Liver (tissue), 3 donors: ENCODE data around the gene KIF26B.

Source experiments
- CTCF ChIP-seq: fragments of 150-350 bp; IDR thresholded peaks from 2 replicates; pipeline ENCODE4 v1.5.1; 2017; ENCODE audit warnings: improper control_type of control experiment, low read depth, low read length; ENCODE audit not compliant: missing input control
- EGR1 ChIP-seq, 2 donors: IDR thresholded peaks; 2 replicates each; pipeline ENCODE4 v1.6.1; 2016 to 2018; ENCODE audit warnings: antibody characterized with exemption in 2 of 2, low read depth in 2 of 2
- FOXA1 ChIP-seq: IDR thresholded peaks from 2 replicates; pipeline ENCODE4 v1.6.1; 2016; ENCODE audit warnings: antibody characterized with exemption
- HNF4G ChIP-seq: IDR thresholded peaks from 2 replicates; pipeline ENCODE4 v1.6.1; 2016; ENCODE audit warnings: antibody characterized with exemption
- JUND ChIP-seq, 2 donors: IDR thresholded peaks; 2 replicates each; pipeline ENCODE4 v1.6.1; 2016; ENCODE audit warnings: antibody characterized with exemption in 2 of 2
- MAX ChIP-seq: IDR thresholded peaks from 2 replicates; pipeline ENCODE4 v1.6.1; 2016; ENCODE audit warnings: antibody characterized with exemption
- RAD21 ChIP-seq, 2 donors: IDR thresholded peaks; 2 replicates each; pipeline ENCODE4 v1.6.1; 2016; ENCODE audit warnings: antibody characterized with exemption in 2 of 2, mild to moderate bottlenecking in 2 of 2
- REST ChIP-seq: IDR thresholded peaks from 2 replicates; pipeline ENCODE4 v1.6.1; 2016; ENCODE audit warnings: antibody characterized with exemption, mild to moderate bottlenecking
- RXRA ChIP-seq, 2 donors: IDR thresholded peaks; 2 replicates each; pipeline ENCODE4 v1.6.1; 2017 to 2018; ENCODE audit warnings: antibody characterized with exemption in 2 of 2, mild to moderate bottlenecking in 1 of 2
- SP1 ChIP-seq: IDR thresholded peaks from 2 replicates; pipeline ENCODE4 v1.6.1; 2018; ENCODE audit warnings: antibody characterized with exemption, mild to moderate bottlenecking
- TAF1 ChIP-seq: conservative IDR thresholded peaks from 2 replicates; pipeline ENCODE4 v1.6.1; 2016; ENCODE audit warnings: antibody characterized with exemption, mild to moderate bottlenecking
- YY1 ChIP-seq: IDR thresholded peaks from 2 replicates; pipeline ENCODE4 v1.6.1; 2016; ENCODE audit warnings: antibody characterized with exemption, mild to moderate bottlenecking
- donor health status: healthy.
- donor health status: healthy.

- TF ChIP-seq CTCF (no peak), REST (no peak), JUND (IDR thresholded peaks at IDR 0.05) (no peak), RXRA (IDR thresholded peaks at IDR 0.05) (no peak), FOXA1 (no peak), RAD21 (IDR thresholded peaks at IDR 0.05) (no peak), YY1 (no peak), MAX (no peak), TAF1 (no peak), SP1 (no peak), EGR1 (IDR thresholded peaks at IDR 0.05; ENCODE audit: low read depth in 2 of 2) (no peak), HNF4G (no peak)
Observed at GRCh38 chr1:245404527-245404926, 249.7 kb downstream of the KIF26B start.
